Epithelial cell of esophagus (primary cell): ENCODE data around the gene MAN2A1.

Source experiments
- DNase-seq: peaks from one replicate; pipeline ENCODE4 v3.0.0; 2010; ENCODE audit warnings: low read depth
- H3K4me3 ChIP-seq: 2 replicates; pipeline ENCODE4 v1.5.1; 2011; ENCODE audit warnings: mild to moderate bottlenecking, low read length, control low read depth
- CTCF ChIP-seq: IDR thresholded peaks from 2 replicates; pipeline ENCODE4 v1.5.1; 2011; ENCODE audit warnings: low read depth, mild to moderate bottlenecking, low read length, control low read depth, inconsistent platforms; ENCODE audit not compliant: insufficient read depth; ENCODE audit errors: missing control alignments

MAN2A1 gene

GRCh38 chr5:109901628-109901981 lies 211.9 kb downstream of the MAN2A1 start:
- no peak overlapping the region for H3K4me3 ChIP-seq
- TF ChIP-seq CTCF: no peak
- no peak for DNase-seq

- no peak for DNase-seq
- no peak for TF ChIP-seq CTCF
- no peak overlapping the region for H3K4me3 ChIP-seq
Observed at GRCh38 chr5:109903061-109903460, 213.3 kb downstream of the MAN2A1 start.

GRCh38 chr5:109905906-109906305 lies 216.2 kb downstream of the MAN2A1 start:
- no peak overlapping the region for H3K4me3 ChIP-seq
- no peak for TF ChIP-seq CTCF
- peak; percentile 29 for DNase-seq

- DNase-seq: no peak
- no peak overlapping the region for H3K4me3 ChIP-seq
- no peak for TF ChIP-seq CTCF
Observed at GRCh38 chr5:109907189-109907588, 217.5 kb downstream of the MAN2A1 start.

- peak; percentile 33 for DNase-seq
- no peak for TF ChIP-seq CTCF
- H3K4me3 ChIP-seq: no peak overlapping the region
Observed at GRCh38 chr5:109907731-109908130, 218.0 kb downstream of the MAN2A1 start.

GRCh38 chr5:109908366-109908765 lies 218.6 kb downstream of the MAN2A1 start:
- no peak for DNase-seq
- H3K4me3 ChIP-seq: no peak overlapping the region
- no peak for TF ChIP-seq CTCF

- no peak for DNase-seq
- no peak for TF ChIP-seq CTCF
- H3K4me3 ChIP-seq: no peak overlapping the region
Observed at GRCh38 chr5:109910874-109911273, 221.1 kb downstream of the MAN2A1 start.
